Measurements from ENCODE around the gene NTN1.

DNA sequence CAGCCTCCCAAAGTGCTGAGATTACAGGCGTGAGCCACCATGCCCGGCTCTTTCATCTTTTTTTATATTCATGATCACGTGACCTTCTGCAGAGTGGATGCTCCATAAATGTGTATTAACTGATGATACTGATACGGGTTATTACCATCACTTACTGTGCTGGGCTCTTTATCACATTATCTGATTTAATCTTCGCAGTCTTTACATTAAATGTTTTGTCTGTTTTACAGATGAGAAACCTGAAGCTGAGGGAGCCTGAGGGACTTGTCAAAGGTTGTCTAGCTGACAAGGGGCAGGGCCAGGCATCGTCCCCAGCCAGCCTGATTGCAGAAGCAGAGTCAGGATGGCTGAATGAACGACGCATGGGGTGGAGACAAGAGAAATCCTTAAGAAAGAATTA is 104.4 kb downstream of the NTN1 start:
- no peak for TF ChIP-seq CTCF (IDR thresholded peaks at IDR 0.05)
- TF ChIP-seq POLR2A (IDR thresholded peaks at IDR 0.05) = no peak

All from heart left ventricle (tissue), 13 donors.